GM13976 (cell line): ENCODE measurements around the gene ZNF614.

Experiments
- DNase-seq: peaks from one replicate; pipeline ENCODE4 v3.0.0; 2012; ENCODE audit warnings: low spot score
- in situ Hi-C: fragments of 300-500 bp; cut with MboI; formaldehyde crosslinking; loops from one replicate; pipeline ENCODE4 v1.12.0; 2022; ENCODE audit warnings: low sequenced_read_pairs, mixed read lengths, inconsistent platforms; ENCODE audit not compliant: unreplicated experiment
- TF ChIP-seq, protein P1 (sequence below): IDR thresholded peaks from 2 replicates; pipeline ENCODE4 v1.5.1; 2012; ENCODE audit warnings: borderline replicate concordance, mild to moderate bottlenecking; ENCODE audit not compliant: insufficient read depth; ENCODE audit errors: extremely low read depth, missing control alignments, control extremely low read depth

ZNF614 gene

DNA sequence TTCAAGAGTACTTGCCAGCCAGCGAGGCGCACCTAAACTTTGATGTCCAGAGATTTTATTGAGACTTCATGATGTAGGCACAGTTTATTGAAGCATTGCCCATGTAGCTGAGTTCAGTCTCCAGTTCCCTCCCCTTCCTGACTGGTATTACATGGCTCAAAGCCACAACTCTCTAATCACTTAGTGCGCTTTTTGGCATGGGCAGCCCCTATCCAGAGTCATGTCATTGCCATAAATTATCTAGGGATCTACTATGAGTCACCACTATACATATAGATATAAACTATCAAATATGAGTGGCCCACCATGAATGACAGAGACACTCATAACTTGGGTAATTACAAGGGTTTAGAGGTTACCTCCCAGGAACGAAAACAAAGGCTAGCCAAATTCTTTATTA is 7.7 kb downstream of the ZNF614 start:
- no peak for DNase-seq
- in situ Hi-C loops, result no loop called here
- TF ChIP-seq, protein P1, sequence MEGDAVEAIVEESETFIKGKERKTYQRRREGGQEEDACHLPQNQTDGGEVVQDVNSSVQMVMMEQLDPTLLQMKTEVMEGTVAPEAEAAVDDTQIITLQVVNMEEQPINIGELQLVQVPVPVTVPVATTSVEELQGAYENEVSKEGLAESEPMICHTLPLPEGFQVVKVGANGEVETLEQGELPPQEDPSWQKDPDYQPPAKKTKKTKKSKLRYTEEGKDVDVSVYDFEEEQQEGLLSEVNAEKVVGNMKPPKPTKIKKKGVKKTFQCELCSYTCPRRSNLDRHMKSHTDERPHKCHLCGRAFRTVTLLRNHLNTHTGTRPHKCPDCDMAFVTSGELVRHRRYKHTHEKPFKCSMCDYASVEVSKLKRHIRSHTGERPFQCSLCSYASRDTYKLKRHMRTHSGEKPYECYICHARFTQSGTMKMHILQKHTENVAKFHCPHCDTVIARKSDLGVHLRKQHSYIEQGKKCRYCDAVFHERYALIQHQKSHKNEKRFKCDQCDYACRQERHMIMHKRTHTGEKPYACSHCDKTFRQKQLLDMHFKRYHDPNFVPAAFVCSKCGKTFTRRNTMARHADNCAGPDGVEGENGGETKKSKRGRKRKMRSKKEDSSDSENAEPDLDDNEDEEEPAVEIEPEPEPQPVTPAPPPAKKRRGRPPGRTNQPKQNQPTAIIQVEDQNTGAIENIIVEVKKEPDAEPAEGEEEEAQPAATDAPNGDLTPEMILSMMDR, result no peak

DNA sequence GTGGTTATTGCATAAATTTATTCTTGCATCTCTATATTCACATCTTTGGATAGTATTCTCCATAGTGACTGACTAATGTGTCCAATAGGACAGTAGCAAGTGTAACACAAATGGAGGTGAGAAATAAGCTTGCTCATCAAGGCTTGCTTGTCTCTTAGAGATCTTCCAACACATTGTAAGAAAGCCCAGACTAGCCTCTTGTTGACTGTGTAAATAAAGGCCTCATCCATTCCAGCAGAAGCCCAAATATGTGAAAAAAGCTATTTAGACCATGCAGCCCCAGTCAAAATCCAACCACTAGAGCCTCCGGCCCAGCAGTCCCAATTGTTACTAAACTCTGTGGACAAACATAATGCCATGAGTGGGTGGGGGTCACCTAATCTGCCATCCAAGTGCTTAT is 17.5 kb downstream of the ZNF614 start:
- in situ Hi-C loops, result no loop called here
- DNase-seq, result no peak
- TF ChIP-seq, protein P1, result no peak

DNA sequence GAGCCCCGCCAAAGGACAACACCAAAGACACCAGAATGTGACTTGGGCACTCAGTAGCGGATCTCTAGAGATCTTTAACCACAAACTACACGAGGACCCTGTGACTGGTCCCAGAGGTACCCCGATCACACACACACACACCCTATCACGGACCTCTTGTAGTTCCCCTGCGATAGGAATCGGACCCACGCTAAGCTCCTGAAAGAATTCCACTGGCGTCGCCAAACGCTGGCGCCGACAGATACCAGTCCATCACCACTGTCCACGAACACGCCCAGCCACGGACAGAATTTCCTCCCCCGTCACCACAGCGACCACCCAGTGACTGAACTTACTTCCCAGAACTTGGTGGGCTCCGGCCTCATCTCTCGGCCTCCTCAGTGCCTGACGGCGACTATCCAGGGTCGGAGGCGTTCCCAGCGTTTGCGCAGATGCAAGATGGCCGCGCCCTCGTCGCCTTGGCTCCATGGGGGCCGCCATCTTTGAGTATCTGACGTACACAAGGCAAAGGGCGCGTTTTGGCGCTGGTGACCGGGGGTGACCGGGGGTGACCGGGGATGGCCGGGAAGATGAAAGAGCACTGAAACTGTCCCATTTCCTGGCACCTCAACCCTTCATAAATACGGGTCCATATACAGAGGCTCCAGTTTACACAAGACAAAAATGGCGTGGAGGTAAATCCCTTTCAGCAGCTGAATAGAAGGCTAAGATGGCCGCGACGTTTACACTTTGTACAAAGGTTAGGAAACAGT is 20.2 kb downstream of the ZNF614 start, which contains the start of gene ZNF615:
ZNF615 (minus strand) TSS at position 406 of the 752 bp plus-strand sequence. CDS start 4,500 bp downstream, outside the sequence.
- TF ChIP-seq, protein P1, result no peak
- peak; percentile 87 for DNase-seq
- in situ Hi-C loops, result no loop called here

GRCh38 chr19:52007451-52007805 is 20.8 kb downstream of the ZNF614 start:
- DNase-seq, result no peak

GRCh38 chr19:51994048-51994644 is 34.0 kb downstream of the ZNF614 start:
- TF ChIP-seq, protein P1, result no peak
- in situ Hi-C loops, result no loop called here
- no peak for DNase-seq

More at GRCh38 chr19:52007451-52007805, 20.8 kb downstream of the ZNF614 start:
- in situ Hi-C loops, result no loop called here
- TF ChIP-seq, protein P1, result no peak

DNA sequence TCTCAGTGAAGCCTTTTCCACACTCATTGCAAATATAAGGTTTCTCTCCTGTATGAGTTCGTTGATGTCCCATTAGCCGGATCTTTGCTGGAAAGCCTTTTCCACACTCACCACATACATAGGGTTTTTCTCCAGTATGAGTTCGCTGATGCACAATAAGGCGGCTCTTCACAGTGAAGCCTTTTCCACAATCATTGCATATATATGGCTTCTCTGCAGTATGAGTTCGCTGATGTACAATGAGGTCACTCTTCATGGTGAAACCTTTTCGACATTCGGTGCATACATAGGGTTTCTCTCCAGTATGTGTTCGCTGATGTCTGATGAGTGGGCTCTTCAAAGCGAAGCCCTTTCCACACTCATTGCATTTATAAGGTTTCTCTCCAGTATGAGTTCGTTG is 34.8 kb downstream of the ZNF614 start:
- DNase-seq, result no peak
- TF ChIP-seq, protein P1, result no peak
- in situ Hi-C loops, result no loop called here
